Panc1 (cell line): ENCODE results near the gene FUT2.

Source experiments
- POLR2AphosphoS5 ChIP-seq: IDR thresholded peaks from 2 replicates; pipeline ENCODE4 v1.6.1; 2012; ENCODE audit warnings: mild to moderate bottlenecking, low read depth, low read length, moderate library complexity
- REST ChIP-seq, 2 experiments: IDR thresholded peaks; 2 replicates each; pipeline ENCODE4 v1.6.1; 2011 to 2012; ENCODE audit warnings: low read depth in 2 of 2, control low read depth in 1 of 2, low read length in 1 of 2, mild to moderate bottlenecking in 1 of 2, moderate library complexity in 1 of 2; ENCODE audit not compliant: insufficient read depth in 1 of 2
- SIN3A ChIP-seq: IDR thresholded peaks from 2 replicates; pipeline ENCODE4 v1.6.1; 2012; ENCODE audit warnings: low read depth, mild to moderate bottlenecking, low read length, moderate library complexity, borderline replicate concordance; ENCODE audit not compliant: insufficient read depth
- TCF7L2 ChIP-seq: IDR thresholded peaks from 2 replicates; pipeline ENCODE4 v1.6.1; 2011; ENCODE audit warnings: mild to moderate bottlenecking, low read depth, low read length, inconsistent platforms
- TF ChIP-seq, protein P1 (sequence below): fragments of 450-650 bp; IDR thresholded peaks from 2 replicates; pipeline ENCODE4 v1.5.1; 2017; ENCODE audit warnings: mild to moderate bottlenecking

GRCh38 chr19:48681127-48681470 lies 14.7 kb upstream of the FUT2 start:
- TF ChIP-seq, protein P1, sequence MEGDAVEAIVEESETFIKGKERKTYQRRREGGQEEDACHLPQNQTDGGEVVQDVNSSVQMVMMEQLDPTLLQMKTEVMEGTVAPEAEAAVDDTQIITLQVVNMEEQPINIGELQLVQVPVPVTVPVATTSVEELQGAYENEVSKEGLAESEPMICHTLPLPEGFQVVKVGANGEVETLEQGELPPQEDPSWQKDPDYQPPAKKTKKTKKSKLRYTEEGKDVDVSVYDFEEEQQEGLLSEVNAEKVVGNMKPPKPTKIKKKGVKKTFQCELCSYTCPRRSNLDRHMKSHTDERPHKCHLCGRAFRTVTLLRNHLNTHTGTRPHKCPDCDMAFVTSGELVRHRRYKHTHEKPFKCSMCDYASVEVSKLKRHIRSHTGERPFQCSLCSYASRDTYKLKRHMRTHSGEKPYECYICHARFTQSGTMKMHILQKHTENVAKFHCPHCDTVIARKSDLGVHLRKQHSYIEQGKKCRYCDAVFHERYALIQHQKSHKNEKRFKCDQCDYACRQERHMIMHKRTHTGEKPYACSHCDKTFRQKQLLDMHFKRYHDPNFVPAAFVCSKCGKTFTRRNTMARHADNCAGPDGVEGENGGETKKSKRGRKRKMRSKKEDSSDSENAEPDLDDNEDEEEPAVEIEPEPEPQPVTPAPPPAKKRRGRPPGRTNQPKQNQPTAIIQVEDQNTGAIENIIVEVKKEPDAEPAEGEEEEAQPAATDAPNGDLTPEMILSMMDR, result no peak
- TF ChIP-seq POLR2AphosphoS5 (no peak), REST (IDR thresholded peaks at IDR 0.05; ENCODE audit: insufficient read depth in 1 of 2, low read depth in 2 of 2, low read length in 1 of 2) (no peak), SIN3A (no peak), TCF7L2 (no peak)
